NOMO-1 treated with DMSO at 0.1 percent for 48 hours (cell line): ENCODE results near the gene NYNRIN.
"Not testable (repeated sequence)": the region's sequence is repeated elsewhere in the genome, so short reads cannot be mapped to it uniquely, and the experiment has no call there.

Experiments
- DNase-seq: peaks from one replicate; lab custom pipeline; 2025; ENCODE audit not compliant: unreplicated experiment; lab: John Stamatoyannopoulos, UW

NYNRIN gene

DNA sequence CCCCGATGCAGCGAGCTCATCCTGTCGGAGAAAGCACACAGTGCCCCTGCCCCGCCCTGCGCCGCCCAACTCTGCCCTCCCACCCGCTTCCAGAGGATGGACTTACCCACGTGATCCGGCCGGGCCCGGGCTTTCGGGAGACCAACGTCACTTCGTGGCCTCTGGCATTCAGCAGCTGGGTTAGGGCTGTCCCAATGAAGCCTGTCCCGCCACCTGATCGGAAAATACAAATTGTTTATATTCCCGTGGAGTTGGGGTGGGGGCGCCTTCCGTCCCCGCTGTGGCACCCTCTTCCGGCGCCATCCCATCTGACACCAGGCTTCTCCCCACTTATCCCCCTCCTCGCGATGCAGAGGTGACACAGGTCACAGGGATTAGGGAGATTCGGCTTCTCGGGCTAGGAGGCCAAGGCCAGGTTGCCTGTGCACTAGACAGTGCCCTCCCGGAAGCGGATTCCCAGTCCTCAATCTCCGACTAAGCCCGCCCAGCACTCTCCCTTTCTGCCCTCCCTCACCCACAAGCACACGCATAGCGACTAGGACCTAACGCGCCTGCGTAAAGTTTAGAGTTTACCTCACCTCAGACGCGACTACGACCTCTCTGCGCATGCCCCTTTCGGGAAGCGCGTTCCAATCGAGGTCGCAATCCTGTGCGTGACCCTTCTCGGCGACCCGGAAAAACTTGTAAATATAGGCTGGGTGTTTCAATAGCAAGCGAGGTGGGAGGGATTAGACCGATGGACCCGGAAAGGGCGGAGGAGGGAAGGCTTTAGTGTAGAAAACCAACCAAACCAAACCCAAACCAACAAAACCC lies 43.6 kb downstream of the NYNRIN start, which contains the start of gene SDR39U1:
Gene SDR39U1, minus strand, starts transcription at position 537 of the 813 bp plus-strand sequence. Its CDS starts 7 bp downstream, at position 530.
- DNase-seq: peak; percentile 99

DNA sequence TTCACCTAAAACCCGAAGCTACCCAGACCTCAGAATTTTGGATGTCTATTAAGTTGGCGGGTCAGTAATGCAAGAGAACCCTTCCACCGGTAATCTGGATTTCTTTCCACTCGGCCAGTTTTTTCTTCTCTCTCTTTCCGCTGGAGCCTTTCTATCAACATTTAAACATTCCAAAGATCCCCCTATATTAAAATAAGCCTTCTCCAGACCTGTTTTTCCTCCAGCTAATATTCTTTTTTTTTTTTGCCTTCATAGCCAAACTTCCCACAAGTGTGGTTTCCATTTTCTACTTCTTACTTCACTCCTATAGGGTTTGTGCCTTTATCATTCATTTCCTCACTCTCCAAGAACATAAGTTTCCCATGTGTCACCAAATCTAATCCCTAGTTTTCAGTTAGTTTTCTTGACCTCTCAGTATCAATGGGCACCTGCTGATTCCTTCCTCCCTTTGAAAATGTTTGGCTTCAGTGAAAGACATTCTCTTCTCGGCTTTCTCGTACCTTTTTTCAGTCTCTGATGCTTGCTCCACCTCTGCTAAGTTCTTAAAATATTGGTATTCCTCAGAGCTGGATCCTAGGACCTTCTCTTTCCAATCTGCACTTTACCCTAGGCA lies 44.4 kb downstream of the NYNRIN start:
- no peak for DNase-seq

DNA sequence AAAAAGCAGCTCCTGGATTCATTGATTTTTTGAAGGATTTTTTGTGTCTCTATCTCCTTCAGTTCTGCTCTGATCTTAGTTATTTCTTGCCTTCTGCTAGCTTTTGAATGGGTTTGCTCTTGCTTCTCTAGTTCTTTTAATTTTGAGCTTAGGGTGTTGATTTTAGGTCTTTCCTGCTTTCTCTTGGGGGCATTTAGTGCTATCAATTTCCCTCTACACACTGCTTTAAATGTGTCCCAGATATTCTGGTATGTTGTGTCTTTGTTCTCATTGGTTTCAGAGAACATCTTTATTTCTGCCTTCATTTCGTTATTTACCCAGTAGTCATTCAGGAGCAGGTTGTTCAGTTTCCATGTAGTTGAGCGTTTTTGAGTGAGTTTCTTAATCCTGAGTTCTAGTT lies 52.0 kb downstream of the NYNRIN start:
- not testable (repeated sequence) for DNase-seq

DNA sequence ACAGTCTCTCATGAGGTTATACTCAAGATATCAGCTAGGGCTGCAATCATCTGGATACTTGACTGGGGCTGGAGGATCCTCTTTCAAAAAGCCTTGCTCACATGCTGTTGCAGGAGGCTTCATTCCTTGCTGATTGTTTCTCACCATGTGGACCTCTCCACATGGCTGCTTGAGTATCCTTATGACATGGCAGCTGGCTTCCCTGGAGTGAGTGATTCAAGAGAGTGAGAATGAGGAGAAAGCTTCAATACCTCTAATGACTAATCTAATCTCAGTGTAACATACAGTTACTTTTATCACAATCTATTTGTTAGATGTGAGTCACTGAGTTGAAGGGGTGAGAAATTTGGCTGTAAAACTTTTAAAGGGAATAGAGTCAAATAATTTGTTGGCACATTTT lies 58.2 kb downstream of the NYNRIN start:
- no peak for DNase-seq

DNA sequence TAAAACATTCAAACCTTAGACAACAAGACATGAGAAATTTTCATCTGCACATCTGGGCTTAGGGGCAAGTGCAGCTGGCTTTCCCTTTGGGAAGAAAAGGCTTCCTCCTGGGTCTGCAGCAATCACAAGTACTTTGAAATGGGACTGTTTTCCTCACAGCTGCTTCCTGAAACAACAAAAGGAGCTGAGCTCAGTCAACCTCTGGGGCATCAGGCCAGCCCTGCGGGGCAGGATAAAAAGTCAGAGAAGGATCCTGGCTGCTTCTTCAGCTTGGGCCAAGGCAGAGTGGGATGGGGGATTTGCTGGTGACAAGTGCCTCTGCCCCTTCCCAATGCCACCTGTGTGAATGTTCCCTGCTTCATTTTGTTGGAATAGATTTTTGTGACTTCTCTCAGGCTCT lies 59.9 kb downstream of the NYNRIN start:
- no peak for DNase-seq

DNA sequence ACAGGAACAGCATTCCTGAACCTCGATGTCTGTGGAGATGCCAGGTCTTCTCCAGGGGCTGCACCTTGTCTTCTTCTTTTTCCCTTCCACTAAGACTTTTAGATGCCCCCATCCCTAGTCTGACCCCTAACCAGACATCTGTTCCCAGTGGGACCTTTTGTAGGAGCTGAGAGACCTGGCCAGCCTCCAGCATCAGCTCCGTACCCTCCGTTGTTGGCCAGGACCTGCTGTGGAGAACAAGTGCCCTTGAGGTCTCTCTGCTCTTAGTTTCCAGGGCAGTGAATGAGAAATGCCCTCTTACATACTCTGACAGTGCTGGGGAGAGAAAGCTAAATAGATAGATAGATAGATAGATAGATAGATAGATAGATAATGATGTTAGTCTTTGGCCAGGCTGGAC lies 60.5 kb downstream of the NYNRIN start:
- no peak for DNase-seq

DNA sequence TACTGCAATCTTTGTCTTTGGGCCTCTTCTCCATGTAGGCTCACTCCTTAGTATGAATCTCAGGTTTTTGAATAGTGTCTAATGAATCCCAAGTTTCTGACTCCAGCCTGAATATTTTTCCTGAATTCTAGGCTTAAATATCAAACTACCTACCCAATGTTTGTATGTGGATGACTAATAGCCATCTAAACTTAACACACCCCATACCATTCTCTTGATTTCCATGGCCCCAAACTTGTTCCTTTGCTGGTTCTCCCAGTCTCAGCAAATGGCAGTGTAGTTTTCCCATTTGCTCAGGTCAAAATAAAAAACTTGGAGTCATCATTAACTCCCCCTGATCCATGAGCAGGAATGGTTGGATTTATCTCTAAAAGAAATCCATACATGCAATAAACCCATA lies 62.5 kb downstream of the NYNRIN start:
- DNase-seq: no peak

DNA sequence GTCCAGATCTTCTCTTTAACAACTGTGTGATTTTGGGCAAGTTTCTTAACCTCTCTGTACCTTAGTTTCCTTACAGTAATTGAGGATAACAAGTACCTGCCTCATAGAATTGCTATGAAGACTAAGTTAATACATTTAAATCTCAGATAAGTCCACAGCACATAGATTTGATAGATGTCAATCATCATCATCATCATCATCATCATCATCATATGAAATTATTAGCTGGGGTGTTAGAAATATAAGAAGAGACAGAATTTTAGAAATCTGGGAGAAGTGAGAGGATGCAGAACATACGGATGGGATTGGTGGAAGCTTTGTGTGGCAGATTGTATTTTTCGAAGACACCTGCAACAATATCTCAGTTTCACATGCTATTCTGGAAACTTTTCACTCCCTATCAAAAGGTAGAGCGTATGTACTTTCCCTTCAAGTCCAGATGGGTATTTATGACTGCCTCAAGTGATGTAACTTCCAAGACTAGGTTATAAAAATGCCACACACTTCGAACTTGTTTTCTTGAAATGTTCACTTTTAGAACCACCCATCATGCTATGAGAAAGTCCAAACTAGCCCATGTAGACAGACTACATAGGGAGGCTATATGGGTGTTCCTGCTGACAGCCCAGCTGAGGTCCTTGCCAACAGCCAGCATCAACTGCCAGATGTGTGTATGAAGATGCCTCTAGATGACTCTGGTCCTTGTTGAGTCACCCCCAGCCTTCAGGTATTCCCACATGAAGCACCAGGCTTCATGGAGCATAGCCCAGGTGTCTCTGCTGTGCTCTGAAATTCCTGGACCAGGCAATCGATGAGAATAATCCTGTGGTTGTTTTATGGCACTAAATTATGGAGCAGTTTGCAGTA lies 64.4 kb downstream of the NYNRIN start:
- DNase-seq: no peak

DNA sequence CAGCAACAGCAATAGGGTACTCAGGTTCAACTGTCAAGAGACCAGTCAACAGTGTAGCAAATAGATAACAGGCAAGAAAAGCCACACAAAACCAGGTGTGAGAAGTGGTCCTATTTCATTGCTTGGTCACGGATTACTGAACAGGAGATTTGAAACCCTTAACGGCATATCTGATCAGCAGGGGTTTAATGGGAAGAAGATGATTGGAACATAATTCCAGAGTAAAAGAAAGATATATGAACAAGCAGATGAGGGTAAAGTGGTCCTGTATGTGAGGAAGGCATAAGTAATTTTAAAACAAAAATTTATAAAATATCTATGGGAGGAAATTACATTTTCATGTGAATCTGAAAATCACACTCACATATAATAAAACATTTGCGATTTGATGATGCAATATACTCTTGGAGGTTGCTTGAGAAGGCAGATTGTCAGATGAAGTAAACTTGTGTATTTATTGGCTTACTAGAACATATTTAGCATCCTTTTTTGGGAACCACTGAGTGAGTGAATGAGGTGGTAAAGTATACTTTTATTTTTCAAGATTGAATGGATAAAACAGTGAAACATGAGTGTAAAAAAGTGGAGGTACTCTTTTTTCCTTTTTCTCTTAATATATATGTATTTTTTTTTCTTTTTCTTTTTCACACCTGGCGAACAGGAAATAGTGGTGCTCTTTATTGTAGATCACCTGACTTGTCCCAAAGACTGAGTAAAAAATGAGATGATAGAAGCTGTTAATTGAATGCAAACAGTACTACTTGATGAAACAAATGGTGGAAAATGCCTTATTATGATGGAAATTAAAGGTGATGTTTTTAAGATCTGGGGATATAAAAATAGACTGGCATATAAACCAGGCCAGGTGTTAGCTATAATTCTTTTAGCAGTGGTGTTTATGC lies 65.3 kb downstream of the NYNRIN start:
- no peak for DNase-seq

DNA sequence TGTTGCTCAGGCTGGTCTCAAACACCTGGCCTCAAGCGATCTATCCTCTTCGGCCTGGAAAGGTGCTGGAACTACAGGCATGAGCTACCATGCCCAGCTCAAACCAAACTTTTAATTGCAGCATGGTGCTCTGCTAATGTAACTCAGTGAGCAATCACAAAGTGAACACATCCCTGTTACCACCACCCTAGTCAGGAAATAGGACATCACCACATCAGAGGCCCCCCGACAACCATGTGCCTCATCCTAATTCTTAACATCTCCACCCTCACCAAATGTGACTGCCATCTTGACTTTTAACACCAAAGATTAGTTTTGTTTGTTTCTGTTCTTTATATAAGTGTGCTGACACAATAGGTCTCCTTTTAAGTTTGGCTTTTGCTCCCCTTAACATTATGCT lies 66.6 kb downstream of the NYNRIN start:
- DNase-seq: no peak

DNA sequence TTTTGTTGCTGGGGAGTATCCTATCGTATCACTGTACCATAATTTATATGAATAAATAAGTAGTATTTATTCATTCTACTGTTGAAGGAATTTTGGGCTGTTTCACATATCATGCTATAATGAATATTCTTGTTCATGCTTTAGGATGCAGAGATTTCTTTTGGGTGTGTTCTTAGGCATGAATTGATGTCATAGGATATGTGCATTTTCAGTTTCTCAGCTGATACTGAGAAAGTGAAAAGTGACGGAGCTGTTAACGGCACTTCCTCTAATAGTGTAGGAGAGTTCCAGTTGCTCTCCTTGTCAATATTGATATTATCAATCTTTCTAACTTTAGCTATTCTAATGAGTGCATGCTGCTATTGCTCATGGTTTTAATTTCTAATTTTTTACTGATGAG lies 67.0 kb downstream of the NYNRIN start:
- no peak for DNase-seq
